CD14-positive monocyte (primary cell): ENCODE measurements around the gene PHRF1. TPM values are rescaled to one million over a fixed set of nuclear protein-coding genes. Genes with fewer than 3 reads are reported as not detected.

Experiments used
- DNase-seq, 3 donors: peaks; one replicate each; pipeline ENCODE4 v3.0.0-alpha.2; 2011 to 2022
- H2AFZ ChIP-seq: 2 replicates; pipeline ENCODE4 v1.6.0; 2012; ENCODE audit warnings: mild to moderate bottlenecking, low read depth, low read length, inconsistent platforms; ENCODE audit not compliant: insufficient read depth, poor library complexity, severe bottlenecking
- H3K27ac ChIP-seq, 2 donors: 1 replicate in 1 of 2; 2 replicates in 1 of 2; pipeline ENCODE4 v1.5.1; 2012 to 2013; ENCODE audit warnings: low read length in 2 of 2, control low read depth in 1 of 2, inconsistent platforms in 1 of 2, low read depth in 1 of 2, mild to moderate bottlenecking in 1 of 2
- H3K27me3 ChIP-seq, 2 donors: one replicate each; pipeline versions ENCODE4 v1.6.0 to v1.6.1; 2011 to 2013; ENCODE audit warnings: low read length in 2 of 2; ENCODE audit not compliant: control insufficient read depth in 2 of 2, insufficient read depth in 2 of 2
- H3K36me3 ChIP-seq, 2 donors: replicated peaks in 1 of 2; 1 replicate in 1 of 2; 2 replicates in 1 of 2; pipeline versions ENCODE4 v1.5.1 to v1.6.1; 2012 to 2013; ENCODE audit warnings: low read length in 2 of 2, control low read depth in 1 of 2, inconsistent platforms in 1 of 2, mild to moderate bottlenecking in 1 of 2; ENCODE audit not compliant: insufficient read depth in 2 of 2, control insufficient read depth in 1 of 2
- H3K4me1 ChIP-seq, 2 donors: 1 replicate in 1 of 2; 2 replicates in 1 of 2; pipeline versions ENCODE4 v1.5.1 to v1.6.1; 2012 to 2013; ENCODE audit warnings: low read length in 2 of 2, control low read depth in 1 of 2, inconsistent platforms in 1 of 2, mild to moderate bottlenecking in 1 of 2, moderate library complexity in 1 of 2; ENCODE audit not compliant: insufficient read depth in 2 of 2, control insufficient read depth in 1 of 2
- H3K4me2 ChIP-seq: replicated peaks from 2 replicates; pipeline ENCODE3; 2012; ENCODE audit warnings: low read length, moderate library complexity, mild to moderate bottlenecking; ENCODE audit not compliant: poor library complexity, severe bottlenecking; ENCODE audit errors: extremely low read depth
- H3K4me3 ChIP-seq, 3 experiments: fragments of 200-600 bp in 1 of 3; sonication (generic) in 1 of 3; replicated peaks in 1 of 3; 1 replicate in 2 of 3; 2 replicates in 1 of 3; pipeline ENCODE4 v1.5.1; 2011 to 2013; ENCODE audit warnings: low read length in 3 of 3, mild to moderate bottlenecking in 3 of 3, control low read depth in 2 of 3, low read depth in 2 of 3, inconsistent platforms in 1 of 3, moderate library complexity in 1 of 3
- H3K79me2 ChIP-seq: 2 replicates; pipeline ENCODE4 v1.6.0; 2012; ENCODE audit warnings: mild to moderate bottlenecking, control low read depth, inconsistent platforms, low read length, moderate library complexity; ENCODE audit not compliant: insufficient read depth
- H3K9ac ChIP-seq: 2 replicates; pipeline ENCODE4 v1.6.0; 2017; ENCODE audit warnings: low read length, mild to moderate bottlenecking; ENCODE audit not compliant: insufficient read depth, poor library complexity, severe bottlenecking
- H3K9me3 ChIP-seq, 2 donors: replicated peaks in 1 of 2; 1 replicate in 1 of 2; 2 replicates in 1 of 2; pipeline versions ENCODE4 v1.5.1 to v1.6.1; 2012 to 2013; ENCODE audit warnings: low read length in 2 of 2, control low read depth in 1 of 2; ENCODE audit not compliant: control insufficient read depth in 1 of 2, insufficient read depth in 1 of 2
- H4K20me1 ChIP-seq: 2 replicates; pipeline ENCODE4 v1.6.0; 2012; ENCODE audit warnings: mild to moderate bottlenecking, low read length, control low read depth, moderate library complexity; ENCODE audit not compliant: insufficient read depth
- H3K27ac Mint-ChIP-seq, 7 donors: one replicate each; pipeline ENCODE4 v1.8.0; 2020; ENCODE audit warnings: mild to moderate bottlenecking in 7 of 7, mixed read lengths in 7 of 7, moderate library complexity in 6 of 7, inconsistent platforms in 2 of 7
- H3K27me3 Mint-ChIP-seq, 3 donors: one replicate each; pipeline ENCODE4 v1.8.0; 2021 to 2022; ENCODE audit warnings: low read depth in 3 of 3, mild to moderate bottlenecking in 3 of 3, mixed read lengths in 3 of 3, moderate library complexity in 3 of 3, inconsistent platforms in 1 of 3
- H3K36me3 Mint-ChIP-seq, 2 donors: one replicate each; pipeline ENCODE4 v1.8.0; 2020; ENCODE audit warnings: mixed read lengths in 2 of 2, inconsistent platforms in 1 of 2, mild to moderate bottlenecking in 1 of 2
- H3K4me1 Mint-ChIP-seq: one replicate; pipeline ENCODE4 v1.8.0; 2020; ENCODE audit warnings: mild to moderate bottlenecking, mixed read lengths
- H3K4me3 Mint-ChIP-seq, 2 donors: one replicate each; pipeline ENCODE4 v1.8.0; 2020; ENCODE audit warnings: mild to moderate bottlenecking in 2 of 2, mixed read lengths in 2 of 2, moderate library complexity in 1 of 2
- H3K9me3 Mint-ChIP-seq, 7 donors: one replicate each; pipeline ENCODE4 v1.8.0; 2020 to 2022; ENCODE audit warnings: mixed read lengths in 7 of 7, mild to moderate bottlenecking in 6 of 7, moderate library complexity in 6 of 7, inconsistent platforms in 2 of 7
- CTCF ChIP-seq: fragments of 200-600 bp; IDR thresholded peaks from one replicate; pipeline ENCODE4 v1.8.0; 2022; ENCODE audit warnings: antibody characterized with exemption, mild to moderate bottlenecking
- WGBS: methylation state at CpG from one replicate; pipeline ENCODE4 v1.1.5; 2013; ENCODE audit warnings: missing lambda C conversion rate; ENCODE audit not compliant: insufficient coverage; 5-methylcytosine and 5-hydroxymethylcytosine counted together
- intact Hi-C, 2 donors: fragments of 100-400 bp; cut with micrococcal nuclease; formaldehyde crosslinking; loops; one replicate each; pipeline versions ENCODE4 v1.15.0 to v1.15.1; 2023
- polyA plus RNA-seq, 3 donors: library from polyadenylated mRNA; depleted of rRNA in 1 of 3; unstranded in 2 of 3; stranded (reverse) in 1 of 3; fragments of 300-500 nt in 2 of 3; fragments of >200 nt in 1 of 3; fragmentation: Illumina TruSeq in 2 of 3; gene quantifications; 1 replicate in 2 of 3; 2 replicates in 1 of 3; pipeline ENCODE4 v1.2.3, GENCODE V29; 2012 to 2021

The PHRF1 gene
- polyA plus RNA-seq, 3 donors = 1.3 to 11.1 (median 3.3) TPM

GRCh38 chr11:567011-567628, 9.2 kb upstream of the PHRF1 start:
- no peak overlapping the region for H3K9ac ChIP-seq
- no peaks in the 10 kb centered on the region for H3K9me3 ChIP-seq
- Mint-ChIP-seq H3K9me3 (peaks cover 0 to 13% (median 0%) of the 10 kb centered on the region in 7 donors), H3K36me3 (peaks cover 5 to 12% of the 10 kb centered on the region in 2 donors), H3K27ac (no peak overlapping the region), H3K4me1 (peaks cover 8% of the 10 kb centered on the region), H3K27me3 (peaks cover 15 to 43% (median 40%) of the 10 kb centered on the region in 3 donors), H3K4me3 (peak overlapping the region in 1 of 2 donors; percentile 85)
- TF ChIP-seq CTCF = no peak
- no peak for DNase-seq
- H3K4me3 ChIP-seq = no peak overlapping the region
- H3K36me3 ChIP-seq = peaks cover 0 to 11% of the 10 kb centered on the region in 2 donors
- H2AFZ ChIP-seq = no peak overlapping the region
- H3K79me2 ChIP-seq = no peaks in the 10 kb centered on the region
- H3K4me1 ChIP-seq = peaks cover 9 to 25% of the 10 kb centered on the region in 2 donors
- peaks cover 0 to 30% of the 10 kb centered on the region in 2 donors for H3K27me3 ChIP-seq
- intact Hi-C loops = no loop called here
- no peak overlapping the region for H3K27ac ChIP-seq
- WGBS = 92% methylated on average over 18 of the region's 18 CpGs
- peaks cover 15% of the 10 kb centered on the region for H4K20me1 ChIP-seq
- no peak overlapping the region for H3K4me2 ChIP-seq

GRCh38 chr11:567629-568292, 8.5 kb upstream of the PHRF1 start:
- Mint-ChIP-seq H3K36me3 (peaks cover 5 to 12% of the 10 kb centered on the region in 2 donors), H3K4me3 (peak overlapping the region; percentile 66 to 85), H3K27me3 (peaks cover 16 to 49% (median 46%) of the 10 kb centered on the region in 3 donors), H3K4me1 (peaks cover 8% of the 10 kb centered on the region), H3K27ac (peak overlapping the region in 1 of 7 donors; percentile 21), H3K9me3 (peaks cover 0 to 13% (median 0%) of the 10 kb centered on the region in 7 donors)
- Histone ChIP-seq H3K36me3 (peaks cover 0 to 11% of the 10 kb centered on the region in 2 donors), H2AFZ (peak overlapping the region; percentile 67), H3K9ac (no peak overlapping the region), H3K79me2 (no peaks in the 10 kb centered on the region), H3K4me1 (peaks cover 9 to 19% of the 10 kb centered on the region in 2 donors), H3K9me3 (no peaks in the 10 kb centered on the region), H3K4me3 (peak overlapping the region in 1 of 3 experiments; percentile 73), H3K27me3 (peaks cover 0 to 30% of the 10 kb centered on the region in 2 donors), H3K4me2 (peak overlapping the region; percentile 89), H4K20me1 (peaks cover 8% of the 10 kb centered on the region), H3K27ac (no peak overlapping the region)
- 31% methylated on average over 40 of the region's 41 CpGs for WGBS
- no peak for DNase-seq
- no peak for TF ChIP-seq CTCF
- intact Hi-C loops = no loop called here
